RWPE2 (cell line): Measurements from ENCODE around the gene KLHL13.
A peak's percentile ranks its signal among the peaks of the same experiment; 100 is the strongest.

Source experiments
- ATAC-seq: fragments of 200-7000 bp; cut with Tn5 transposase; 3 replicates; pipeline ENCODE4 v1.9.1; 2021; ENCODE audit warnings: low read depth
- DNase-seq: peaks from one replicate; pipeline ENCODE4 v3.0.0-alpha.2; 2020; ENCODE audit warnings: low spot score
- H3K27ac ChIP-seq: fragments of 450-650 bp; 2 replicates; pipeline ENCODE4 v1.5.1; 2017; ENCODE audit warnings: mild to moderate bottlenecking; ENCODE audit not compliant: poor library complexity, severe bottlenecking
- H3K27me3 ChIP-seq: fragments of 250-450 bp; sonication (Bioruptor Pico); 2 replicates; pipeline ENCODE4 v1.5.1; 2021; ENCODE audit warnings: mild to moderate bottlenecking, moderate library complexity; ENCODE audit not compliant: insufficient read depth, poor library complexity, severe bottlenecking
- H3K36me3 ChIP-seq: fragments of 250-450 bp; sonication (Bioruptor Pico); 2 replicates; pipeline ENCODE4 v1.5.1; 2020; ENCODE audit warnings: low read depth, mild to moderate bottlenecking, moderate library complexity
- H3K4me1 ChIP-seq: fragments of 250-450 bp; sonication (Bioruptor Pico); 2 replicates; pipeline ENCODE4 v1.5.1; 2021; ENCODE audit warnings: mild to moderate bottlenecking, moderate library complexity; ENCODE audit not compliant: insufficient read depth, poor library complexity, severe bottlenecking
- H3K4me3 ChIP-seq: fragments of 250-450 bp; sonication (Bioruptor Pico); 2 replicates; pipeline ENCODE4 v1.5.1; 2021; ENCODE audit warnings: mild to moderate bottlenecking, moderate library complexity; ENCODE audit not compliant: severe bottlenecking
- H3K9me3 ChIP-seq: fragments of 250-450 bp; sonication (Bioruptor Pico); 2 replicates; pipeline ENCODE4 v1.5.1; 2021; ENCODE audit warnings: mild to moderate bottlenecking, moderate library complexity; ENCODE audit not compliant: severe bottlenecking
- TF ChIP-seq, protein P1 (sequence below): fragments of 450-650 bp; IDR thresholded peaks from one replicate; pipeline ENCODE4 v1.5.1; 2017; ENCODE audit warnings: mild to moderate bottlenecking, moderate library complexity; ENCODE audit not compliant: poor library complexity, severe bottlenecking

The KLHL13 gene

DNA sequence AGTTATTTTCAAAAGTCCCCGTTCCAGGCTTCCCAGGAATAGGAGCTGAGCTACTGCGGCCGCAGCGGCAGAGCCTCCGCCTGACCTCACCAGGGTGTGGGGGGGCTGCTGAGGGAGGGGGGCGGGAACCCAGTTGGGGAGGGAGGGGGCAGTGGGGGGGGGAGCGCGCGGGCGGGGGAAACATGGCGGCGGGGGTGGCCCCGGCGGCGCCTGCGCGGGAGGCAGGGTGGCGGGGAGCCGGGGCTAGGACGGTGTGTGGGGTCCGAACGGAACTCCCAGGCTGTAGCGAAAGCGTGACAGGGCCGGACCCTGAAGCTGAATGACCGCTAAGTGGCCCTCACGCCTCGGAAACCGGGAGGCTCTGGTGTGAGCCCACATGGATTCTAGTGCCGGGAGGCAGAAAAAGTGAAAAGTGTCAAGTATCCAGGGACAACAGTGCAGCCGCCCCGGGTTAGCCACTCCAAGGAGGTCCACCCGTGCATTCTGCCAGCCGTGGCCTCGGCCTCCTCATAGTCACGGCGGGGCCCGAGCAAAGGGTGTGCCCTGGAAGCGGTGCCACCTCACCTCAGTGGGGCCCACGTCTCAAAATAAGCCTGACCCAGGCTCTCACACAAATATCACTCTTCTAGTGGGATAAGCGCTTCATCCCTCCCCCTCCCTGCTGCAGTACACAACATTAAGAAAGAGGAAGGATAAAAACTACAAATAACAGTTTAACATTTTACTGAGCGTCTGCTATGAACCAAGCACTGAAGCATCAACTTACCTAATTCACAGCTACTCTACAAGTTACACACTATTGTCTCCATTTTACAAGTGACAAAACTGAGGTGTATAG lies at the start of gene KLHL13:
TSS of gene KLHL13 (minus strand) at position 98 of the 838 bp plus-strand sequence. CDS start 88,337 bp downstream, outside the sequence.
- no peaks in the 10 kb centered on the region for H3K36me3 ChIP-seq
- H3K9me3 ChIP-seq: no peaks in the 10 kb centered on the region
- H3K27me3 ChIP-seq: no peaks in the 10 kb centered on the region
- no peak within 1 kb of the TSS for H3K27ac ChIP-seq
- peak; percentile 68 for ATAC-seq
- H3K4me3 ChIP-seq: peak within 1 kb of the TSS; percentile 53
- H3K4me1 ChIP-seq: no peaks in the 10 kb centered on the region
- TF ChIP-seq, protein P1, sequence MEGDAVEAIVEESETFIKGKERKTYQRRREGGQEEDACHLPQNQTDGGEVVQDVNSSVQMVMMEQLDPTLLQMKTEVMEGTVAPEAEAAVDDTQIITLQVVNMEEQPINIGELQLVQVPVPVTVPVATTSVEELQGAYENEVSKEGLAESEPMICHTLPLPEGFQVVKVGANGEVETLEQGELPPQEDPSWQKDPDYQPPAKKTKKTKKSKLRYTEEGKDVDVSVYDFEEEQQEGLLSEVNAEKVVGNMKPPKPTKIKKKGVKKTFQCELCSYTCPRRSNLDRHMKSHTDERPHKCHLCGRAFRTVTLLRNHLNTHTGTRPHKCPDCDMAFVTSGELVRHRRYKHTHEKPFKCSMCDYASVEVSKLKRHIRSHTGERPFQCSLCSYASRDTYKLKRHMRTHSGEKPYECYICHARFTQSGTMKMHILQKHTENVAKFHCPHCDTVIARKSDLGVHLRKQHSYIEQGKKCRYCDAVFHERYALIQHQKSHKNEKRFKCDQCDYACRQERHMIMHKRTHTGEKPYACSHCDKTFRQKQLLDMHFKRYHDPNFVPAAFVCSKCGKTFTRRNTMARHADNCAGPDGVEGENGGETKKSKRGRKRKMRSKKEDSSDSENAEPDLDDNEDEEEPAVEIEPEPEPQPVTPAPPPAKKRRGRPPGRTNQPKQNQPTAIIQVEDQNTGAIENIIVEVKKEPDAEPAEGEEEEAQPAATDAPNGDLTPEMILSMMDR: no peak
- no peak for DNase-seq

GRCh38 chrX:118164138-118164537 lies 47.5 kb upstream of the KLHL13 start:
- H3K4me3 ChIP-seq: no peak overlapping the region
- H3K4me1 ChIP-seq: no peaks in the 10 kb centered on the region
- TF ChIP-seq, protein P1: no peak
- no peak for DNase-seq
- H3K27ac ChIP-seq: no peak overlapping the region
- H3K9me3 ChIP-seq: no peaks in the 10 kb centered on the region
- H3K27me3 ChIP-seq: no peaks in the 10 kb centered on the region
- H3K36me3 ChIP-seq: no peaks in the 10 kb centered on the region
- ATAC-seq: no peak

DNA sequence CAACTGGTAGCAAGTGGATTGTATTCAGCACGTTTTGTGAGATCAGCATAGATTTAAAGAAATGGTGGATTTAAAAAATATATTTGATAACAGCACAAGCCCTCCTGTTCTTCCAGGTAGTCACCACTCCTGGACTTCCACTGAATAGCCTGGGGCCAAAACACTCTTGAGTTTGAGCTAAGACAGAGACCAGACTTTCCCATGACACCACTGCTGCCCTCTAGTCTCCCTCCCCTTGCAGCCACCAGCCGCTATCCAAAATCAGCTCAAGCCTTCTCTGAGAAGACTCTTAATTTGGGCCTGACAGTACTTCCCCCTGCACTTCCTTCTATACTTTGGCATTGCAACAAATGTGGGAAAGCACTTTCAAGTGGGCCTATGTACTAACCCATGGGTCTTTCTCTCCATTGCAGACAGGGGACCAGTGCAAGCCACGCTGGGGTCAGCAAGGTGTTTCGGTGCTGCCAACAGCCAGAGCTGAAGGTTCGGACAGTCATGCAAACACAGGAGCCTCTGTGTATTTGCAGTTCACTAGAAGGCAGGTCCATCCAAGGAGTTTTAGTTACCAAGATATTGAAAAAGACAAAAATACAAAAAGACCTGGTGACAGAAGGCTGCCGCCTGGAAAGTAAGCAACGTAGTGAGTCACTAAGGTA lies 40.5 kb upstream of the KLHL13 start:
- TF ChIP-seq, protein P1: no peak
- Histone ChIP-seq H3K9me3 (no peaks in the 10 kb centered on the region), H3K27ac (no peak overlapping the region), H3K36me3 (no peaks in the 10 kb centered on the region), H3K4me3 (no peak overlapping the region), H3K4me1 (no peaks in the 10 kb centered on the region), H3K27me3 (no peaks in the 10 kb centered on the region)
- no peak for ATAC-seq
- no peak for DNase-seq

- H3K4me1 ChIP-seq: no peaks in the 10 kb centered on the region
- no peak for DNase-seq
- TF ChIP-seq, protein P1: no peak
- H3K4me3 ChIP-seq: no peak overlapping the region
- no peak overlapping the region for H3K27ac ChIP-seq
- no peaks in the 10 kb centered on the region for H3K27me3 ChIP-seq
- H3K36me3 ChIP-seq: no peaks in the 10 kb centered on the region
- H3K9me3 ChIP-seq: no peaks in the 10 kb centered on the region
- no peak for ATAC-seq
These were observed 39.8 kb upstream of the KLHL13 start for GRCh38 chrX:118156254-118156952.
